Measurements from ENCODE around the gene EXOSC1.

DNA sequence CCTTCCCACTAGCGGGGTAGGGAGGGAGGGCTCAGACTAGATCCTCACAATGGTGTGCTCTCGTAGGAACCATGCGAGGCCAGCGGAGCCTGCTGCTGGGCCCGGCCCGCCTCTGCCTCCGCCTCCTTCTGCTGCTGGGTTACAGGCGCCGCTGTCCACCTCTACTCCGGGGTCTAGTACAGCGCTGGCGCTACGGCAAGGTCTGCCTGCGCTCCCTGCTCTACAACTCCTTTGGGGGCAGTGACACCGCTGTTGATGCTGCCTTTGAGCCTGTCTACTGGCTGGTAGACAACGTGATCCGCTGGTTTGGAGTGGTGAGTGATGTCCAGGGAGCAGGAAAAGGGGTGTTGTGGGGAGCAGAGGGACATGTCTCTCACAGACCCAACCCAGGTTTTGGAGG, 5.8 kb upstream of the EXOSC1 start:
- TF ChIP-seq, protein P1, sequence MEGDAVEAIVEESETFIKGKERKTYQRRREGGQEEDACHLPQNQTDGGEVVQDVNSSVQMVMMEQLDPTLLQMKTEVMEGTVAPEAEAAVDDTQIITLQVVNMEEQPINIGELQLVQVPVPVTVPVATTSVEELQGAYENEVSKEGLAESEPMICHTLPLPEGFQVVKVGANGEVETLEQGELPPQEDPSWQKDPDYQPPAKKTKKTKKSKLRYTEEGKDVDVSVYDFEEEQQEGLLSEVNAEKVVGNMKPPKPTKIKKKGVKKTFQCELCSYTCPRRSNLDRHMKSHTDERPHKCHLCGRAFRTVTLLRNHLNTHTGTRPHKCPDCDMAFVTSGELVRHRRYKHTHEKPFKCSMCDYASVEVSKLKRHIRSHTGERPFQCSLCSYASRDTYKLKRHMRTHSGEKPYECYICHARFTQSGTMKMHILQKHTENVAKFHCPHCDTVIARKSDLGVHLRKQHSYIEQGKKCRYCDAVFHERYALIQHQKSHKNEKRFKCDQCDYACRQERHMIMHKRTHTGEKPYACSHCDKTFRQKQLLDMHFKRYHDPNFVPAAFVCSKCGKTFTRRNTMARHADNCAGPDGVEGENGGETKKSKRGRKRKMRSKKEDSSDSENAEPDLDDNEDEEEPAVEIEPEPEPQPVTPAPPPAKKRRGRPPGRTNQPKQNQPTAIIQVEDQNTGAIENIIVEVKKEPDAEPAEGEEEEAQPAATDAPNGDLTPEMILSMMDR (conservative IDR thresholded peaks at IDR 0.05): no peak
- TF ChIP-seq ZFX (IDR thresholded peaks at IDR 0.05): no peak

All from C4-2B (cell line).